Thoracic aorta (tissue), 2 donors: ENCODE measurements around the gene TGM2. TPM values are rescaled to one million over a fixed set of nuclear protein-coding genes. Genes with fewer than 3 reads are reported as not detected.

ENCODE experiments used
- ATAC-seq: fragments of 150-250 bp; one replicate; pipeline ENCODE4 v1.8.0; 2017; ENCODE audit warnings: low read depth; ENCODE audit not compliant: insufficient number of reproducible peaks, low FRiP score
- DNase-seq: peaks from one replicate; pipeline ENCODE4 v3.0.0-alpha.2; 2020; ENCODE audit warnings: low spot score
- H3K27ac ChIP-seq, 2 donors: fragments of 200-600 bp; sonication (generic); 1 replicate in 1 of 2; 2 replicates in 1 of 2; pipeline ENCODE4 v1.5.1; 2016; ENCODE audit warnings: mild to moderate bottlenecking in 2 of 2, moderate library complexity in 2 of 2
- H3K27me3 ChIP-seq: fragments of 200-600 bp; sonication (generic); replicated peaks from 2 replicates; pipeline ENCODE4 v1.6.0; 2016; ENCODE audit warnings: mild to moderate bottlenecking; ENCODE audit not compliant: insufficient read depth
- H3K36me3 ChIP-seq: fragments of 200-600 bp; sonication (generic); one replicate; pipeline ENCODE4 v1.5.1; 2016
- H3K4me1 ChIP-seq, 2 donors: fragments of 200-600 bp; sonication (generic); 1 replicate in 1 of 2; 2 replicates in 1 of 2; pipeline versions ENCODE4 v1.5.1 to v1.6.0; 2016; ENCODE audit warnings: low read depth in 2 of 2, mild to moderate bottlenecking in 1 of 2; ENCODE audit not compliant: control insufficient read depth in 1 of 2
- H3K4me3 ChIP-seq: fragments of 200-600 bp; sonication (generic); 2 replicates; pipeline ENCODE4 v1.5.1; 2016; ENCODE audit warnings: mild to moderate bottlenecking
- H3K9me3 ChIP-seq: fragments of 200-600 bp; sonication (generic); 2 replicates; pipeline ENCODE4 v1.5.1; 2016
- total RNA-seq, 2 donors: library from RNA; depleted of rRNA; stranded (reverse); fragments of >200 nt; gene quantifications; one replicate each; pipeline versions ENCODE4 v1.1.0 to v1.2.3, GENCODE V29; 2016
- TF ChIP-seq, protein P1 (sequence below): fragments of 200-600 bp; sonication (generic); IDR thresholded peaks from one replicate; pipeline ENCODE4 v1.5.1; 2019; ENCODE audit warnings: antibody characterized with exemption

Gene TGM2
- total RNA-seq, result 100 to 1,000 TPM; 371 to 755 TPM

DNA sequence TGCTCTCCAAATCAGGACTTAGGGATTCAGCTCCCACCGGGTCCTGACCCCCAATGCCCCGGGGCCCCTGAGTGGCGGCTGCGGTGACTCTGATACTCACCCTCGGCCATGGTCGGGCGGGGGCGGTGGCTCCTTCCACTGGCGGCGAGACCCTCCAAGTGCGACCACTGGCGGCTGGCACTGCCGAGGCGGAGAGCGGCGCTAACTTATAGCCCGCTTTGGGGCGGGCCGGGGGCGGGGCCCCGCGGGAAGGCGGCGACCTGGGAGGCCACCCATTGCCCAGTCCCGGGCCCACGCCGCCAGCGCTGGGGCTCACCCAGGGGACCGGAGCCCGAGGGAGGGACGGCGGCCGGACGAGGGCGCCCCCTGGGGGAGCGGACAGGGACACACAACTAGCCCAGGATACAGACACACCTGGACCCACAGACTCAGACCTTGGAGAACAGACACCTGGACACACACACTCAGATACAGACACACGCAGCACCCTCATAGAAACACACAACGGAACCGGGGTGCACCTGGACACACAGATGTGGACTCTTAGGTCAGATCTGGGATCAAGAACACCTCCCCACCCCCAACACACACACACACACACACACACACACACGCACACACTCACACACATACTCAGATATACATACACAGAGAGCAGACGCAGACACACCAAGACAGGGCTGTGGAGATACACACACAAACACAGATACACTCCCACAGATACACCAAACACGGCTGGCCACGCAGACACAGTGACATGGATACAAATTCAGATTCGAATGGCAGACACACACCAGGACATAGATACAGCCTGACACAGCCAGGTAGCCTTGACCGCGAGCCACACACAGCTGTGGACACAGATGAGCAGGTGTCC, at the start of gene TGM2:
TGM2 (minus strand) TSS at position 182 of the 877 bp plus-strand sequence; CDS start at position 110, 72 bp downstream.
- no peak for DNase-seq
- ATAC-seq, result peak; percentile 55

DNA sequence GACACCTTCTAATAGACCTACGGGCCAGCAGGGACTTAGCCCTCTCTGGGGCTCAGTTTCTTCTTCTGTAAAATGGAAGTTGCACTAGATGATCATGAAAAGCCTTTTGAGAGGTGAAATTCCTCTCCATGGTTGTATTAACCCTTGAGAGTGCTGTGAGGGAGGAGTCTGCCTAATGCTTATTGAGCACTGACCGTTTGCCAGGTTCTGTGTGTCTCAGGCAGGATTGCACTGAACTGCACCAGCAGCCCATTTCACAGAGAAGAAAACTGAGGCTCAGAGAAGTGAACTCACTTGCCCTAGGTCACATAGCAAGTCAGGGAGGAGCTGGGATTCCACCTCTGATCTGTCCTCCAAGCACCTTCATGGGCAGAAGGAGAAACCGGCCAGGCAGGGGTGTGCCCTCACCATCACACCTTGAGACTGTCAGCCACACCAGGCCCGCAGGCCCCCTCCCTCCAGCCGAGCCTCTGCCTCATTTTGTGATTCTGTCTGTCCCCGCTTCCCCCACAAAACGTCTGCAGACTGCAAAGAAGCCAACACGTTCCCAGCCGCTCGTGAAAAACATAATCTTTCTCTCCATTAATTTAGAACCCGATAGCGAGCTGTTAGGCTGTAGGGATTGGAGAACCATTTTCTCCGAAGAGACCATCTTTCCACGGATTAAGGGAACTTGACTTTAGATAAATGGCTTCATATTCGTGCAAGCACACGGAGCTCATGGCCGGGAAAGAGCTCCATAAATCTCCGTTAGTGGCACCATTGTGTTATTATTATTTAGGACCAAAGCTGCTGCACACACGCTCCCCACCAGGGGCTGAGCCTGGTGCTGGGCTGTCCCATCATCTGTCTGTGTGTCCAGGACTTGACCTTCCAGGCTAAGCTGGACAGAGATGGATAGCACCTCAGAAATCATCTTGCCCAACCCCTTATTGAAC, 49.5 kb upstream of the TGM2 start:
- Histone ChIP-seq H3K4me1 (peaks cover 3 to 41% of the 10 kb centered on the region in 2 donors), H3K27me3 (no peaks in the 10 kb centered on the region), H3K27ac (no peak overlapping the region), H3K36me3 (peaks cover 4% of the 10 kb centered on the region), H3K9me3 (no peaks in the 10 kb centered on the region), H3K4me3 (no peak overlapping the region)
- ATAC-seq (no peak), DNase-seq (no peak)
- TF ChIP-seq, protein P1, sequence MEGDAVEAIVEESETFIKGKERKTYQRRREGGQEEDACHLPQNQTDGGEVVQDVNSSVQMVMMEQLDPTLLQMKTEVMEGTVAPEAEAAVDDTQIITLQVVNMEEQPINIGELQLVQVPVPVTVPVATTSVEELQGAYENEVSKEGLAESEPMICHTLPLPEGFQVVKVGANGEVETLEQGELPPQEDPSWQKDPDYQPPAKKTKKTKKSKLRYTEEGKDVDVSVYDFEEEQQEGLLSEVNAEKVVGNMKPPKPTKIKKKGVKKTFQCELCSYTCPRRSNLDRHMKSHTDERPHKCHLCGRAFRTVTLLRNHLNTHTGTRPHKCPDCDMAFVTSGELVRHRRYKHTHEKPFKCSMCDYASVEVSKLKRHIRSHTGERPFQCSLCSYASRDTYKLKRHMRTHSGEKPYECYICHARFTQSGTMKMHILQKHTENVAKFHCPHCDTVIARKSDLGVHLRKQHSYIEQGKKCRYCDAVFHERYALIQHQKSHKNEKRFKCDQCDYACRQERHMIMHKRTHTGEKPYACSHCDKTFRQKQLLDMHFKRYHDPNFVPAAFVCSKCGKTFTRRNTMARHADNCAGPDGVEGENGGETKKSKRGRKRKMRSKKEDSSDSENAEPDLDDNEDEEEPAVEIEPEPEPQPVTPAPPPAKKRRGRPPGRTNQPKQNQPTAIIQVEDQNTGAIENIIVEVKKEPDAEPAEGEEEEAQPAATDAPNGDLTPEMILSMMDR, result no peak

More for the DNA sequence above, at the start of gene TGM2:
- H3K36me3 ChIP-seq, result no peaks in the 10 kb centered on the region
- H3K4me1 ChIP-seq, result peaks cover 32 to 87% of the 10 kb centered on the region in 2 donors
- TF ChIP-seq, protein P1, result peak; percentile 95
- no peaks in the 10 kb centered on the region for H3K27me3 ChIP-seq
- peak within 1 kb of the TSS; percentile 83 to 86 for H3K27ac ChIP-seq
- no peaks in the 10 kb centered on the region for H3K9me3 ChIP-seq
- peak within 1 kb of the TSS; percentile 87 for H3K4me3 ChIP-seq

- peaks cover 6 to 50% of the 10 kb centered on the region in 2 donors for H3K4me1 ChIP-seq
- H3K27me3 ChIP-seq, result no peaks in the 10 kb centered on the region
- no peaks in the 10 kb centered on the region for H3K36me3 ChIP-seq
- no peak overlapping the region for H3K27ac ChIP-seq
- TF ChIP-seq, protein P1, result no peak
- ATAC-seq, result no peak
- no peaks in the 10 kb centered on the region for H3K9me3 ChIP-seq
- no peak overlapping the region for H3K4me3 ChIP-seq
- DNase-seq, result no peak
These were observed 48.5 kb upstream of the TGM2 start for GRCh38 chr20:38213607-38213940.

- H3K4me3 ChIP-seq, result no peak overlapping the region
- DNase-seq (no peak), ATAC-seq (no peak)
- H3K36me3 ChIP-seq, result no peaks in the 10 kb centered on the region
- H3K4me1 ChIP-seq, result peaks cover 6 to 48% of the 10 kb centered on the region in 2 donors
- H3K9me3 ChIP-seq, result no peaks in the 10 kb centered on the region
- TF ChIP-seq, protein P1, result no peak
- no peaks in the 10 kb centered on the region for H3K27me3 ChIP-seq
- no peak overlapping the region for H3K27ac ChIP-seq
These were observed 47.9 kb upstream of the TGM2 start for GRCh38 chr20:38212806-38213606.
